ENCODE data around the gene TRIM40.
"Not testable (repeated sequence)": the region's sequence is repeated elsewhere in the genome, so short reads cannot be mapped to it uniquely, and the experiment has no call there.

Gene TRIM40

DNA sequence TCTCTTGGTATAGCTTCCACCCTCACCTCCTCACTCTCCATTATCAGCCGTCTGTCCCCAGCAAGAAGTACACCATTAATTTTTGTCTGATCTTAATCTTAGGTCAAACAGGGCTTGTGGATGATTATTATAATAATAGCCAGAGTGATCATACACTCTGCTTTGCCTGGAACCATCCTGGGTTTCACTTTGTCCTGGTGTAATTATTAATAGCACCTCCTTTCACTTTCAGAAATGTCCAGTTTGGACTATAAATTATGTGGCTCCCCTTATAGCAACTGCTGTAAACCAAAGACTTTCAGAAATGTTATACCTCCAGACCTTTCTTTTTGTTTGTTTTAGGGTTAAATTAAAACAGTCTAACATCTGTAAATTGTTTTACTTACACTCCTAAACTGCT, 22.1 kb upstream of the TRIM40 start:
- no peak for DNase-seq (ENCODE audit: low read depth)
- no peak overlapping the region for H3K4me3 ChIP-seq (ENCODE audit: control insufficient read depth, low read depth, low read length)
- TF ChIP-seq, protein P1, sequence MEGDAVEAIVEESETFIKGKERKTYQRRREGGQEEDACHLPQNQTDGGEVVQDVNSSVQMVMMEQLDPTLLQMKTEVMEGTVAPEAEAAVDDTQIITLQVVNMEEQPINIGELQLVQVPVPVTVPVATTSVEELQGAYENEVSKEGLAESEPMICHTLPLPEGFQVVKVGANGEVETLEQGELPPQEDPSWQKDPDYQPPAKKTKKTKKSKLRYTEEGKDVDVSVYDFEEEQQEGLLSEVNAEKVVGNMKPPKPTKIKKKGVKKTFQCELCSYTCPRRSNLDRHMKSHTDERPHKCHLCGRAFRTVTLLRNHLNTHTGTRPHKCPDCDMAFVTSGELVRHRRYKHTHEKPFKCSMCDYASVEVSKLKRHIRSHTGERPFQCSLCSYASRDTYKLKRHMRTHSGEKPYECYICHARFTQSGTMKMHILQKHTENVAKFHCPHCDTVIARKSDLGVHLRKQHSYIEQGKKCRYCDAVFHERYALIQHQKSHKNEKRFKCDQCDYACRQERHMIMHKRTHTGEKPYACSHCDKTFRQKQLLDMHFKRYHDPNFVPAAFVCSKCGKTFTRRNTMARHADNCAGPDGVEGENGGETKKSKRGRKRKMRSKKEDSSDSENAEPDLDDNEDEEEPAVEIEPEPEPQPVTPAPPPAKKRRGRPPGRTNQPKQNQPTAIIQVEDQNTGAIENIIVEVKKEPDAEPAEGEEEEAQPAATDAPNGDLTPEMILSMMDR (IDR thresholded peaks at IDR 0.05; ENCODE audit: control insufficient read depth, insufficient read depth, low read depth, low read length, missing control alignments), result no peak

DNA sequence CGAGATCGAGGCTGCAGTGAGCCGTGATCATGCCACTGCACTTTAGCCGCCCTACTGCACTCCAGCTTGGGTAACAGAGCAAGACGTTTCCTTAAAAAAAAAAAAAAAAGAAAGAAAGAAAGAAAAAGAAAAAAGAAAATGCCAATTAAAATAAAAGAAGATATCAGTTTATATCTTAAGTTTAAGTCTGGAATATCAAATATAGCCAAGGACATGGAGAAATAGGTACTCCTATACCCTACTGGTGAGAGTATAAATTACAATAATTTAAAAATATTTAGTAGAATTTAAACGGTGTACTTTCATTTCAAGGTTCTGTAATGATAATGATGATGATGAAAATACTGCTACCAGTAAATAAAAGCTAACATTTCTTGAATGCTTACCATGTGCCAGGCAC, 19.2 kb upstream of the TRIM40 start:
- no peak overlapping the region for H3K4me3 ChIP-seq (ENCODE audit: control insufficient read depth, low read depth, low read length)
- TF ChIP-seq, protein P1 (IDR thresholded peaks at IDR 0.05; ENCODE audit: control insufficient read depth, insufficient read depth, low read depth, low read length, missing control alignments), result no peak
- no peak for DNase-seq (ENCODE audit: low read depth)

DNA sequence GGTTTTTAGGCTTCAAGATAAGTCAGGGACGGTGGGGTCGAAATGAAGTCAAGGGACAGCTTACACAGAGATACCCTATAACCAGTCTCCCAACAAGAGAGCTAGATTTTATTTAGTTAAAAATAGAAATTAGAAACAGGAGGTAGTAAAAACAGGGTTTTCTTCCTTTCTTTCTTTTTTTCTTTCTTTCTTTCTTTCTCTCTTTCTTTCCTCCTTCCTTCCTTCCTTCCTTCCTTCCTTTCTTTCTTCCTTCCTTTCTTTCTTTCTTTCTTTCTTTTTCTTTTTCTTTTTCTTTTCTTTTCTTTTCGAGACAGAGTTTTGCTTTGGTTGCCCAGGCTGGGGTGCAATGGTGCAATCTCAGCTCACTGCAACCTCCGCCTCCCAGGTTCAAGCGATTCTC, 17.2 kb upstream of the TRIM40 start:
- DNase-seq (ENCODE audit: low read depth); H3K4me3 ChIP-seq (ENCODE audit: control insufficient read depth, low read depth, low read length): not testable (repeated sequence)

DNA sequence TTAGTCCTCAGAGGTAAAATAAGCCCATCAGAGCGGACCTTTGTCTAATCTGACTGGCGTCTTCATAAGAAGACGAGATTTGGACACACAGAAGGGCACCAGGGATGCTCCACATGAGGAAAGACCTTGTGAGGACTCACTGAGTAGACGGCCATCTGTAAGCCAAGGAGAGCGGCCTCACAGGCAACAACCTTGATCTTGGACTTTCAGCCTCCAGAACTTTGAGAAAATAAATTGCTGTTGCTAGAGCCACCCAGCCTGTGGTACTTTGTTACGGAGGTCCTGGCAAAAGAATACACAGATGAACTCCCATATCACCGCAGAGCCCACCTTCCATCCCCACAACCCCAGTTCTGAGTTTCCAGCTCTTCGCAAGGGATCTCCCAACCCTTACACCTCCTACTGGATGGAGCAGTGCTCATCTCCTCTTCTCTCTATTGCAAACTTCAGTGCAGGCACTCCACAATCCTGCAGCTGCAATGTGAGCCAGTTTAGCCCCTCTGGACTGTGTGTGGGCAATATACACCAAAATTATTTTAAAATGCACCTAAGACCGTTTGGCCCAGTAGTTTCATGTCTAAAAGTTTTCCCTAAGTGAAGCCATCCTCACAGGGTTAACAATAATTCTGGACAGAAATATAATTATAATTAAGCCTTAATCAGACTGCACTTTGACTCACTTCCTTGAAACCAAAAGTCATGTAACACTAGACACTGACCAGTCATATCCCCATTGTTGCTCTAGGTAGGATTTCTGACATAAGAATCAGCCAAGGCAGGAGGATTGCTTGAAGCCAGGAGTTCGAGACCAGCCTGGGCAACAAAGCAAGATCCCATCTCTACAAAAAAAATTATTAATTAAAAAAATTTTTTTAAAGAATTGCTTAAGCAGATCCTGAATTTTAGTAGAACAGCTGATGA, 14.2 kb upstream of the TRIM40 start:
- no peak overlapping the region for H3K4me3 ChIP-seq (ENCODE audit: control insufficient read depth, low read depth, low read length)
- DNase-seq (ENCODE audit: low read depth), result no peak
- TF ChIP-seq, protein P1 (IDR thresholded peaks at IDR 0.05; ENCODE audit: control insufficient read depth, insufficient read depth, low read depth, low read length, missing control alignments), result no peak

DNA sequence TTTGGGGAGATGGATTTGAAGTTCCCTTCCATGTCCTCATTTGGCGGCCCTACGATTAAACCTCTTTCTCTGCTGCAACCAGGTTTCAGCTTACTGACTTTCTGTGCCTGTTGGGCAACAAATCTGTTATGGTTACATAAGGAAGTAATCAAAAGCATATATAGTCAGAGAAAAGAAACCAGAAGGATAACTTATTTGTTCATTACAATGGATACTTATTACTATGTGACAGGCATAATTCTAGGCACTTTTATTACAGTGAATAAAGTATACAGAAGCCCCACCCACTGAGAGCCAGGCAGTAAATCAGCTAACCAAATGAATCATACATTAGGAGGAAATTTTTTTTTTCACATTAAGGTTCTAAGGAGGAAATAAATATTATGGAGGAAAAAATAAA, 13.4 kb upstream of the TRIM40 start:
- H3K4me3 ChIP-seq (ENCODE audit: control insufficient read depth, low read depth, low read length), result no peak overlapping the region
- TF ChIP-seq, protein P1 (IDR thresholded peaks at IDR 0.05; ENCODE audit: control insufficient read depth, insufficient read depth, low read depth, low read length, missing control alignments), result no peak
- peak; percentile 46 for DNase-seq (ENCODE audit: low read depth)

DNA sequence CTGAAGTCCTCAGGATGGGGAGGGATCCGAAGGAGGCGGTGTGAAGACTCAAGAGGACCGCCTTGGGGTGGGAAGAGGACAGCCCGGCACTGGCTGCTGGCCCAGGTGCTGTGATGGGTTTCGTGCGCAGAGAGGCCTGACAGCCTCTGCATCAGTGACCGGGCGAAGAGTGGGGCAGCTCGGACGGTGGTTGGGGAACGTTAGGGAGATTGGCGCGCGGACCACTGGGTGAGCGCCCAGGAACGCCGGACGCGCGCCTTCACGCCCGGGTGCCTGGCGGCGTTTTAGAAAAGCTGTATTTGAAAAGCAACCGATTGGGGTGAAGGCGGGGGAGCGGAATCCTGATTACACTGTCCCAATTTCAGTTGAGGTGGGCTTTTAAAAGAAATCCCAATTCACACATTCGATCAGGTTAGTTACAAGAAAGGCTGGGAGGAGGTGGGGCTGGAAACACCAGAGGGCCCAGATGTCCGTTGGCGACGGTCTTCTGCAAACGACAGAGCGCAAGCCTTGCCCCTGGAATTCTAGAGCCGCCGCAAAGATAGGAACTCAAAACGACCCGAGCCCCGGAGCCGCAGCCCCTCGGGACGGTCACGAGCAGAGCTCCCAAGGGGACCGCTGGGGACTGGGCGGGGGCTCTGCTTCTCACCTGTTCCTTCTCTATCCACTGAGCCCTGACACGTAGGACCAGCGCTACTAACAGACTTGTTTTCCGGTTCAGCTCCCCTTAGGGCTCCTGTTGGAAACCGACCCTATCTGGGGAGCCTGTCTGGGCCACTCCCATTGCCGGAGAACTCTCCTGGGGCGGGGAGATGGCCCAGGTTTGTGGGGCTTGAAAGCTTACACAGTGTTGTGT, 8.5 kb upstream of the TRIM40 start:
- no peak overlapping the region for H3K4me3 ChIP-seq (ENCODE audit: control insufficient read depth, low read depth, low read length)
- TF ChIP-seq, protein P1 (IDR thresholded peaks at IDR 0.05; ENCODE audit: control insufficient read depth, insufficient read depth, low read depth, low read length, missing control alignments), result no peak
- no peak for DNase-seq (ENCODE audit: low read depth)
